A673 (cell line): ENCODE measurements around the gene DNAAF8. TPM values are rescaled to one million over a fixed set of nuclear protein-coding genes. Genes with fewer than 3 reads are reported as not detected.

Experiments
- BruUV-seq: library from RNA; stranded (reverse); fragments of 400-500 nt; replicated peaks from 2 replicates; lab custom pipeline; 2021; lab: Mats Ljungman, UMichigan
- CTCF ChIA-PET: fragments of 300-600 bp; sonication (Branson Sonifier 250); formaldehyde crosslinking; loops from one replicate; lab custom pipeline; 2022; ENCODE audit warnings: antibody characterized with exemption; lab: Charles Lee
- POLR2A ChIA-PET: fragments of 300-600 bp; sonication (Branson Sonifier 250); formaldehyde crosslinking; loops from one replicate; lab custom pipeline; 2022; ENCODE audit warnings: antibody characterized with exemption; ENCODE audit not compliant: low non-redundant PET; lab: Charles Lee
- DNase-seq: peaks from one replicate; pipeline ENCODE4 v3.0.0-alpha.2; 2015; ENCODE audit warnings: low spot score
- H3K27ac ChIP-seq: fragments of 200-600 bp; sonication (generic); 2 replicates; pipeline ENCODE4 v1.5.1; 2016; ENCODE audit warnings: mixed run types, low read depth, mild to moderate bottlenecking, mixed read lengths, antibody characterized with exemption, low read length; ENCODE audit not compliant: poor library complexity, severe bottlenecking
- H3K27me3 ChIP-seq: fragments of 200-600 bp; sonication (generic); replicated peaks from 2 replicates; pipeline ENCODE4 v1.6.1; 2017; ENCODE audit warnings: mixed run types, low read depth, mild to moderate bottlenecking, mixed read lengths, antibody characterized with exemption, low read length; ENCODE audit not compliant: insufficient read depth, poor library complexity
- H3K36me3 ChIP-seq: fragments of 200-600 bp; sonication (generic); 2 replicates; pipeline ENCODE4 v1.6.1; 2016; ENCODE audit warnings: mixed run types, mild to moderate bottlenecking, mixed read lengths, antibody characterized with exemption, low read length; ENCODE audit not compliant: insufficient read depth, poor library complexity, severe bottlenecking
- H3K4me1 ChIP-seq: fragments of 200-600 bp; sonication (generic); 2 replicates; pipeline ENCODE4 v1.6.1; 2017; ENCODE audit warnings: mixed run types, mild to moderate bottlenecking, mixed read lengths, antibody characterized with exemption, low read length; ENCODE audit not compliant: insufficient read depth, poor library complexity, severe bottlenecking
- H3K4me3 ChIP-seq: fragments of 200-600 bp; sonication (generic); 2 replicates; pipeline ENCODE4 v1.5.1; 2016; ENCODE audit warnings: low read depth, mixed run types, mild to moderate bottlenecking, mixed read lengths, low read length; ENCODE audit not compliant: poor library complexity, severe bottlenecking
- H3K9me3 ChIP-seq: fragments of 200-600 bp; sonication (generic); 2 replicates; pipeline ENCODE4 v1.6.1; 2016; ENCODE audit warnings: mixed run types, low read depth, mild to moderate bottlenecking, mixed read lengths, antibody characterized with exemption, low read length; ENCODE audit not compliant: poor library complexity, severe bottlenecking
- EZH2 ChIP-seq: fragments of 200-600 bp; sonication (generic); IDR thresholded peaks from 2 replicates; pipeline ENCODE4 v1.6.1; 2017; ENCODE audit warnings: borderline replicate concordance, low read depth, mild to moderate bottlenecking, mixed read lengths, antibody characterized with exemption, low read length; ENCODE audit not compliant: poor library complexity, severe bottlenecking
- intact Hi-C: fragments of 100-400 bp; cut with micrococcal nuclease; formaldehyde crosslinking; loops from one replicate; pipeline ENCODE4 v1.10.0; 2022; ENCODE audit not compliant: unreplicated experiment
- total RNA-seq: library from RNA; stranded (reverse); gene quantifications from 2 replicates; pipeline ENCODE4 v1.2.3, GENCODE V29; 2021
- TF ChIP-seq, protein P1 (sequence below): fragments of 300-800, 200-600 bp; sonication (generic); conservative IDR thresholded peaks from 2 replicates; pipeline ENCODE4 v1.5.1; 2017; ENCODE audit warnings: low read depth, mild to moderate bottlenecking, antibody characterized with exemption, low read length, moderate library complexity, mixed read lengths

Gene DNAAF8
- total RNA-seq, 1 experiment from 2014 or later, result 0.15 TPM

DNA sequence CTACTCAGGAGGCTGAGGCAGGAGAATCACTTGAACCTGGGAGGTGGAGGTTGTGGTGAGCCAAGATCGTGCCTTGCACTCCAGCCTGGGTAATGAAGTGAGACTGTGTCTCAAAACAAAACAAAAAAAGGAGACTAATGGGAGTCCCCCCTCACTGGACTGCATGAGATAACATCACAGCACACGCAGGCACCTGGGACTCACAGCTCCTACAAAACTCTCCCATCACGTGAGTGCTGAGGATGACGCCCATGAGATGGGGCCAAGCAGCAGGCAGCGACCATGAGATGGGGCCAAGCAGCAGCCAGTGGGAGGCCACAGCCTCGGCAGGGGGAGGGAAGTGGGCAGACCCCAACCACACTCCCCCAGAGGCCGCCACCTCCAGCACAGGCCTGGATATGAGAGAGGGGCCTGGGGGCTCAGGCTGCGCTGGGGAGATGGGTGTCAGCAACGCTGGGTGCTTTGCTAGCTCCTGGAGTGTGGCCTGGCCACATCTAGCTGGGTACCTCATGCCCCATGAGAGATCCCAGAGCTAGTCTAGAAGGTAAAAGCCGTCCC lies 15.4 kb downstream of the DNAAF8 start:
- ChIA-PET POLR2A (no interaction called here), CTCF (interaction anchor here (0.7 kb wide), 1 partner anchor 15 kb away, joined by 4 read pairs; no protein-coding TSS in a partner anchor)
- Histone ChIP-seq H3K27me3 (no peaks in the 10 kb centered on the region), H3K9me3 (no peaks in the 10 kb centered on the region), H3K4me1 (no peaks in the 10 kb centered on the region), H3K27ac (no peak overlapping the region), H3K36me3 (peaks cover 29% of the 10 kb centered on the region), H3K4me3 (no peak overlapping the region)
- no peak for DNase-seq
- BruUV-seq, result no TSS peak
- intact Hi-C loops, result no loop called here
- no peak for TF ChIP-seq EZH2
- TF ChIP-seq, protein P1, sequence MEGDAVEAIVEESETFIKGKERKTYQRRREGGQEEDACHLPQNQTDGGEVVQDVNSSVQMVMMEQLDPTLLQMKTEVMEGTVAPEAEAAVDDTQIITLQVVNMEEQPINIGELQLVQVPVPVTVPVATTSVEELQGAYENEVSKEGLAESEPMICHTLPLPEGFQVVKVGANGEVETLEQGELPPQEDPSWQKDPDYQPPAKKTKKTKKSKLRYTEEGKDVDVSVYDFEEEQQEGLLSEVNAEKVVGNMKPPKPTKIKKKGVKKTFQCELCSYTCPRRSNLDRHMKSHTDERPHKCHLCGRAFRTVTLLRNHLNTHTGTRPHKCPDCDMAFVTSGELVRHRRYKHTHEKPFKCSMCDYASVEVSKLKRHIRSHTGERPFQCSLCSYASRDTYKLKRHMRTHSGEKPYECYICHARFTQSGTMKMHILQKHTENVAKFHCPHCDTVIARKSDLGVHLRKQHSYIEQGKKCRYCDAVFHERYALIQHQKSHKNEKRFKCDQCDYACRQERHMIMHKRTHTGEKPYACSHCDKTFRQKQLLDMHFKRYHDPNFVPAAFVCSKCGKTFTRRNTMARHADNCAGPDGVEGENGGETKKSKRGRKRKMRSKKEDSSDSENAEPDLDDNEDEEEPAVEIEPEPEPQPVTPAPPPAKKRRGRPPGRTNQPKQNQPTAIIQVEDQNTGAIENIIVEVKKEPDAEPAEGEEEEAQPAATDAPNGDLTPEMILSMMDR, result no peak

DNA sequence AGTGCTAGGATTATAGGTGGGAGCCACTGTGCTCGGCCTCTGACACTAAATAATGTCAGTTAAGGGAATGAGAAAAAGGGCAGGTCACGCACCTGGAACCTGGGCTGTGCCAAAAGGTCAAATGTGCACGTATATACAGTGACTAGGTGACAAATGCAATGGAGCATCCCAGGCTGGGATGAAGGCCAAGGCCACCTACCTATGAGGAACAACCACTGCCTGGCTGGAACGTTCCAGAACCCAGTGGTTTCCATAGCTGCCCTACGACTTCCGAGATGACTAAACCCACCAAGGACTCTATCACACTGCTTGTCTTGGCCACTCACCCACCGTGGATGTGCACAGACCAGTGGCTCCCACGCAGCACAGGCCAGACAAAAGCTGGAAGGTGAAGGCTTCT lies 16.6 kb downstream of the DNAAF8 start:
- Histone ChIP-seq H3K27me3 (no peaks in the 10 kb centered on the region), H3K9me3 (no peaks in the 10 kb centered on the region), H3K4me1 (no peaks in the 10 kb centered on the region), H3K27ac (no peak overlapping the region), H3K4me3 (no peak overlapping the region), H3K36me3 (peaks cover 41% of the 10 kb centered on the region)
- intact Hi-C loops, result no loop called here
- no peak for DNase-seq
- no TSS peak for BruUV-seq
- ChIA-PET CTCF (no interaction called here), POLR2A (interaction anchor here (0.5 kb wide), 1 partner anchor 109 kb away, joined by 6 read pairs; no protein-coding TSS in a partner anchor)
- TF ChIP-seq EZH2, result no peak
- TF ChIP-seq, protein P1, result no peak

DNA sequence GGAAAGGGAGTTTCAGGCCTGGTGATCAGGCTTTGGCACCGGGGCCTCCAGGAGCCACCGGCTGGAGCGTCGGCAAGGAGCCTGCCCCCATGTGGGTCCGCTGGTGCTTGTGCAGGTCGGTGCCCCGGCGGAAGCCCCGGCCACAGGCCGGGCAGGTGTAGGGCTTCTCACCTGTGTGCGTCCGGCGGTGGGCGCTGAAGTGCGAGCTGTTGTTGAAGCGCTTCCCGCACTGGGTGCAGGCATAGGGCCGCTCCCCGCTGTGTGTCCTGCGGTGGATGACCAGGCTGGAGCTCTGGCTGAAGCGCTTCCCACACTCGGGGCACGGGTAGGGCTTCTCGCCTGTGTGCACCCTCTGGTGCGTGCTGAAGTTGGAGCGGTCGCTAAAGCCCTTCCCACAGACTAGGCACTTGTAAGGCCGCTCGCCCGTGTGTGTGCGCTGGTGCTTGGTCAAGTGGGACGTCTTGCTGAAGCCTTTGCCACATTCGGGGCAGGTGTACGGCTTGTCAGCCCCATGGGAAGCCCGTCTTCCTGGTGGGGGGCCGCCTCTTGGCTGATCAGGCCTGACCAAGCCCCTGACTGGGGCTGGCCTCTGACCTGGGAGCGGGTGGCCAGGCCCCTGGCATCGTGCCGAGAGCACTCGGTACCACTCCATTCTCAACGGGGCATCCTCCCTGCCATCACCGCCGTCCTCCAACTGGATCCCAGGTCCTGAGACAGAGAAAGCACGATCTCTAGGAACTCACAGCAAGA lies 18.2 kb downstream of the DNAAF8 start:
- no peak overlapping the region for H3K27ac ChIP-seq
- no TSS peak for BruUV-seq
- H3K27me3 ChIP-seq, result no peaks in the 10 kb centered on the region
- peaks cover 42% of the 10 kb centered on the region for H3K36me3 ChIP-seq
- ChIA-PET CTCF (no interaction called here), POLR2A (interaction anchor here (0.5 kb wide), 1 partner anchor 82 kb away, joined by 9 read pairs; no protein-coding TSS in a partner anchor)
- H3K9me3 ChIP-seq, result no peaks in the 10 kb centered on the region
- no peaks in the 10 kb centered on the region for H3K4me1 ChIP-seq
- no peak for TF ChIP-seq EZH2
- TF ChIP-seq, protein P1, result no peak
- no peak for DNase-seq
- intact Hi-C loops, result no loop called here
- no peak overlapping the region for H3K4me3 ChIP-seq
